IMR-90 (cell line): Measurements from ENCODE around the gene PARD3. TPM values are rescaled to one million over a fixed set of nuclear protein-coding genes. Genes with fewer than 3 reads are reported as not detected.

Experiments
- ATAC-seq: fragments of 200-7000 bp; cut with Tn5 transposase; 2 replicates; pipeline ENCODE4 v1.9.1; 2020; ENCODE audit warnings: low read depth, mild to moderate bottlenecking, moderate library complexity
- BruUV-seq: library from RNA; stranded (reverse); fragments of 400-500 nt; replicated peaks from 2 replicates; lab custom pipeline; 2021; lab: Mats Ljungman, UMichigan
- CTCF ChIA-PET: fragments of 300-600 bp; formaldehyde crosslinking; extraction: SDS; loops from one replicate; lab custom pipeline; 2021; ENCODE audit warnings: antibody characterized with exemption; lab: Yijun Ruan, JAX
- POLR2A ChIA-PET: fragments of 300-600 bp; sonication (Branson Sonifier 250); formaldehyde crosslinking; loops from one replicate; lab custom pipeline; 2022; ENCODE audit warnings: antibody characterized with exemption; ENCODE audit not compliant: unreplicated experiment; lab: Charles Lee
- DNase-seq: peaks from one replicate; pipeline ENCODE4 v3.0.0; 2013
- H2AFZ ChIP-seq: replicated peaks from 2 replicates; pipeline ENCODE3; 2013; ENCODE audit warnings: low read length, mild to moderate bottlenecking; ENCODE audit not compliant: poor library complexity
- H2AK5ac ChIP-seq: 2 replicates; pipeline ENCODE4 v1.6.1; 2013; ENCODE audit warnings: low read depth, low read length, inconsistent platforms
- H2AK9ac ChIP-seq: replicated peaks from 2 replicates; pipeline ENCODE3; 2013; ENCODE audit warnings: mild to moderate bottlenecking, low read depth, low read length, moderate library complexity; ENCODE audit not compliant: poor library complexity
- H2BK120ac ChIP-seq: 2 replicates; pipeline ENCODE4 v1.6.1; 2013; ENCODE audit warnings: low read depth, low read length, inconsistent platforms
- H2BK15ac ChIP-seq: 3 replicates; pipeline ENCODE4 v1.6.1; 2013; ENCODE audit warnings: low read depth, low read length, inconsistent platforms
- H2BK20ac ChIP-seq: 2 replicates; pipeline ENCODE4 v1.6.1; 2013; ENCODE audit warnings: low read depth, mild to moderate bottlenecking, inconsistent platforms, low read length, moderate library complexity
- H2BK5ac ChIP-seq: 2 replicates; pipeline ENCODE4 v1.6.1; 2013; ENCODE audit warnings: mild to moderate bottlenecking, low read depth, low read length, inconsistent platforms; ENCODE audit not compliant: poor library complexity, severe bottlenecking
- H3K14ac ChIP-seq: replicated peaks from 2 replicates; pipeline ENCODE4 v1.6.1; 2013; ENCODE audit warnings: low read depth, low read length, inconsistent platforms
- H3K18ac ChIP-seq: 2 replicates; pipeline ENCODE4 v1.6.1; 2013; ENCODE audit warnings: low read depth, low read length, control low read depth
- H3K23ac ChIP-seq: 2 replicates; pipeline ENCODE4 v1.6.1; 2013; ENCODE audit warnings: low read depth, low read length, inconsistent platforms
- H3K27ac ChIP-seq: 2 replicates; pipeline ENCODE4 v1.5.1; 2013; ENCODE audit warnings: mild to moderate bottlenecking, control low read depth, low read length; ENCODE audit not compliant: insufficient read depth
- H3K27me3 ChIP-seq: 2 replicates; pipeline ENCODE4 v1.6.1; 2013; ENCODE audit warnings: low read length; ENCODE audit not compliant: control insufficient read depth, insufficient read depth
- H3K36me3 ChIP-seq: 2 replicates; pipeline ENCODE4 v1.6.1; 2013; ENCODE audit warnings: low read length, mixed read lengths; ENCODE audit not compliant: control insufficient read depth, insufficient read depth
- H3K4ac ChIP-seq: 2 replicates; pipeline ENCODE4 v1.6.1; 2013; ENCODE audit warnings: low read depth, low read length, inconsistent platforms
- H3K4me1 ChIP-seq: 2 replicates; pipeline ENCODE4 v1.6.1; 2013; ENCODE audit warnings: low read length, mixed read lengths; ENCODE audit not compliant: control insufficient read depth, insufficient read depth
- H3K4me2 ChIP-seq: 2 replicates; pipeline ENCODE4 v1.6.1; 2013; ENCODE audit warnings: low read depth, mild to moderate bottlenecking, control low read depth, low read length, moderate library complexity
- H3K4me3 ChIP-seq: 2 replicates; pipeline ENCODE4 v1.5.1; 2013; ENCODE audit warnings: low read depth, mild to moderate bottlenecking, control low read depth, low read length, moderate library complexity; ENCODE audit not compliant: insufficient read depth
- H3K56ac ChIP-seq: 2 replicates; pipeline ENCODE4 v1.6.1; 2013; ENCODE audit warnings: low read length, inconsistent platforms; ENCODE audit not compliant: insufficient read depth; ENCODE audit errors: extremely low read depth
- H3K79me1 ChIP-seq, 2 experiments: 2 replicates each; pipeline ENCODE4 v1.6.1; 2013; ENCODE audit warnings: low read length in 2 of 2, inconsistent platforms in 1 of 2, low read depth in 1 of 2
- H3K9ac ChIP-seq: 2 replicates; pipeline ENCODE4 v1.6.1; 2013; ENCODE audit warnings: low read depth, low read length, control low read depth
- H3K9me1 ChIP-seq: 2 replicates; pipeline ENCODE4 v1.6.1; 2013; ENCODE audit warnings: low read length, inconsistent platforms; ENCODE audit not compliant: insufficient read depth
- H3K9me3 ChIP-seq: 2 replicates; pipeline ENCODE4 v1.6.1; 2013; ENCODE audit warnings: low read length; ENCODE audit not compliant: control insufficient read depth, insufficient read depth
- H4K20me1 ChIP-seq: 2 replicates; pipeline ENCODE4 v1.6.1; 2013; ENCODE audit warnings: low read length, inconsistent platforms; ENCODE audit not compliant: insufficient read depth
- H4K5ac ChIP-seq: 2 replicates; pipeline ENCODE4 v1.6.1; 2013; ENCODE audit warnings: mild to moderate bottlenecking, low read depth, low read length, control low read depth
- H4K8ac ChIP-seq, 2 experiments: 2 replicates each; pipeline ENCODE4 v1.6.1; 2013; ENCODE audit warnings: low read depth in 2 of 2, low read length in 2 of 2, control low read depth in 1 of 2, inconsistent platforms in 1 of 2
- H4K91ac ChIP-seq: 2 replicates; pipeline ENCODE4 v1.6.1; 2013; ENCODE audit warnings: low read depth, low read length, inconsistent platforms; ENCODE audit not compliant: insufficient read depth
- BHLHE40 ChIP-seq: fragments of 150-350 bp; IDR thresholded peaks from 2 replicates; pipeline ENCODE4 v1.6.1; 2016; ENCODE audit warnings: mild to moderate bottlenecking, low read depth, low read length
- CEBPB ChIP-seq: IDR thresholded peaks from 2 replicates; pipeline ENCODE4 v1.6.1; 2012; ENCODE audit warnings: low read depth, low read length, improper control_type of control experiment
- CHD1 ChIP-seq: IDR thresholded peaks from 2 replicates; pipeline ENCODE4 v1.6.1; 2012; ENCODE audit warnings: low read depth, low read length, improper control_type of control experiment
- FOS ChIP-seq: fragments of 150-350 bp; IDR thresholded peaks from 2 replicates; pipeline ENCODE4 v1.6.1; 2016; ENCODE audit warnings: low read depth, low read length
- MAZ ChIP-seq: IDR thresholded peaks from 2 replicates; pipeline ENCODE4 v1.6.1; 2012; ENCODE audit warnings: low read depth, mild to moderate bottlenecking, low read length, improper control_type of control experiment, moderate library complexity, borderline replicate concordance
- MXI1 ChIP-seq: IDR thresholded peaks from 2 replicates; pipeline ENCODE4 v1.6.1; 2012; ENCODE audit warnings: low read depth, mild to moderate bottlenecking, low read length, moderate library complexity, borderline replicate concordance
- NFE2L2 ChIP-seq: fragments of 150-350 bp; IDR thresholded peaks from 2 replicates; pipeline ENCODE4 v1.6.1; 2016; ENCODE audit warnings: low read depth, mild to moderate bottlenecking, low read length
- POLR2A ChIP-seq: IDR thresholded peaks from 2 replicates; pipeline ENCODE4 v1.6.1; 2012; ENCODE audit warnings: mild to moderate bottlenecking, low read depth, low read length
- RCOR1 ChIP-seq: IDR thresholded peaks from 2 replicates; pipeline ENCODE4 v1.6.1; 2012; ENCODE audit warnings: mild to moderate bottlenecking, low read length, improper control_type of control experiment; ENCODE audit not compliant: insufficient replicate concordance
- RFX5 ChIP-seq: IDR thresholded peaks from 2 replicates; pipeline ENCODE4 v1.8.0; 2012; ENCODE audit warnings: low read depth, mild to moderate bottlenecking, low read length, moderate library complexity
- SMC3 ChIP-seq: fragments of 150-350 bp; IDR thresholded peaks from 2 replicates; pipeline ENCODE4 v1.6.1; 2016; ENCODE audit warnings: low read depth, mild to moderate bottlenecking, antibody characterized with exemption, low read length, moderate library complexity
- WGBS, 2 experiments: methylation state at CpG; one replicate each; pipeline versions ENCODE4 v1.1.5 to v1.1.7; 2013; ENCODE audit warnings: missing lambda C conversion rate in 2 of 2; ENCODE audit not compliant: insufficient read length in 1 of 2; ENCODE audit errors: extremely low coverage in 2 of 2; 5-methylcytosine and 5-hydroxymethylcytosine counted together
- dilution Hi-C: fragments of 300-500 bp; cut with HindIII; formaldehyde crosslinking; loops from one replicate; pipeline ENCODE4 v1.14.3; 2018; ENCODE audit warnings: low sequenced_read_pairs; ENCODE audit not compliant: unreplicated experiment
- in situ Hi-C: fragments of 300-500 bp; cut with MboI; formaldehyde crosslinking; loops from 3 replicates; pipeline ENCODE4 v1.14.3; 2019; ENCODE audit warnings: low sequenced_read_pairs, inconsistent platforms, mixed read lengths
- intact Hi-C: fragments of 100-400 bp; cut with micrococcal nuclease; formaldehyde crosslinking; loops from 2 replicates; pipeline ENCODE4 v1.10.0; 2022
- polyA plus RNA-seq, 3 experiments: library from polyadenylated mRNA; depleted of rRNA; stranded (reverse); fragments of >200 nt; gene quantifications; 2 replicates each; pipeline ENCODE4 v1.2.3, GENCODE V29; 2012; ENCODE audit warnings: low replicate concordance in 1 of 3
- total RNA-seq: library from RNA; depleted of rRNA; stranded (reverse); fragments of >200 nt; gene quantifications from 2 replicates; pipeline ENCODE4 v1.2.3, GENCODE V29; 2012
- TF ChIP-seq, protein P1 (sequence below): fragments of 150-350 bp; IDR thresholded peaks from 2 replicates; pipeline ENCODE4 v1.6.1; 2016; ENCODE audit warnings: low read depth, mild to moderate bottlenecking, low read length, moderate library complexity, borderline replicate concordance
- TF ChIP-seq, protein P2 (sequence below): conservative IDR thresholded peaks from 2 replicates; pipeline ENCODE4 v1.5.1; 2012; ENCODE audit warnings: mild to moderate bottlenecking, low read depth, low read length, improper control_type of control experiment
- TF ChIP-seq, protein P3 (sequence below): fragments of 150-350 bp; IDR thresholded peaks from 2 replicates; pipeline ENCODE4 v1.6.1; 2017; ENCODE audit warnings: mild to moderate bottlenecking, antibody characterized with exemption, low read length, low read depth

The PARD3 gene
- total and polyA plus RNA-seq, 2 of the 4 experiments (the other 2 are of a cell fraction): 14.6 to 37.5 TPM

DNA sequence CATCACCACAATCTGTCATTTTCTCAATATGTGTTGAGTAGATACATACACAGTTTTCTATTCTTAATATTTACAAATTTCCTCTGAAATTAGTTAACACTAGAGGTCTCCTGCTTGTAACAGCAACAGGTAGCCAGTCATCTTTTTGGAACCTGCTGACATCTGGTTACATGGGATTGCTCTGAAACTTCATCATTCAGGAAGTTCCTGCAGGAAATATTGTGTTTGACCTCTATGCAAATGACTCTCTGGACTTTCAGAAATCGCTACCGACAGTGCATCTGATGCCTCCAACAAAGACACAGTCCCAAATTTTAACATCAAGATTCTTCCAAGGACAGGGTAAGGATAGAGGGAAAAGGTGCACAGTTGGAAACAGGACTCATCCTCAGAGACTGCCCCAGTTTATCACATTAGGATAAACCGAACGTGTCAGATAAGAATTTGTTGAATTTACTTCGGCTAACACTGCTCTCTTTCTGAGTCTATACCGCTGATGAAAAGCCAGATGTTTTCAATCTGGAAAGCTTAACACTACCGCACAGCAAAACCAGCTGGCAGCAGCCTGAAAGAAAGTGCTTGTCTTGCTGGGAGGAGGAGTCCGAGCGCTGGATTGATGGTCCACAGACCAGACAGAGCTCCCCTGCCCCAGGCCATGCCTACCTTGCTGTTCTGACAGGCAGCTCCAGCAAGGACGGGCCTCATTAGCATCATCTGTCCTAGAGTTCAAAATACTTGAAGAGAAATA lies 633.4 kb downstream of the PARD3 start:
- Histone ChIP-seq H3K9ac (no peak overlapping the region), H3K27me3 (no peaks in the 10 kb centered on the region), H3K79me1 (no peaks in the 10 kb centered on the region), H3K4me2 (peak overlapping the region; percentile 55), H3K4ac (no peak overlapping the region), H3K4me1 (0 out of 2 replicates have a peak, but pooled peaks cover 1% of the 10 kb centered on the region), H2BK5ac (no peak overlapping the region), H2AK9ac (no peak overlapping the region), H3K56ac (no peak overlapping the region), H2AFZ (no peak overlapping the region), H3K18ac (no peak overlapping the region), H3K27ac (no peak overlapping the region), H3K36me3 (no peaks in the 10 kb centered on the region), H2BK20ac (no peak overlapping the region), H3K14ac (no peak overlapping the region), H4K20me1 (no peaks in the 10 kb centered on the region), H3K4me3 (no peak overlapping the region), H3K9me3 (no peaks in the 10 kb centered on the region), H3K23ac (peak overlapping the region; percentile 39; the same call in 1 of the 2 replicates), H4K8ac (no peak overlapping the region), H4K5ac (no peak overlapping the region), H2AK5ac (no peak overlapping the region), H2BK120ac (0 out of 2 replicates have a peak overlapping the region, but pooled peaks have one; percentile 13), H3K9me1 (no peaks in the 10 kb centered on the region), H2BK15ac (no peak overlapping the region), H4K91ac (no peak overlapping the region)
- ChIA-PET CTCF (interaction anchor here (0.6 kb wide), 1 partner anchor 26 kb away, joined by 5 read pairs; no protein-coding TSS in a partner anchor), POLR2A (no interaction called here)
- WGBS, 2 experiments: no CpG with 5 or more reads among the region's 10 CpGs
- intact Hi-C loops (no loop called here), in situ Hi-C loops (no loop called here), dilution Hi-C loops (no loop called here)
- no peak for TF ChIP-seq CEBPB
- TF ChIP-seq, protein P1, sequence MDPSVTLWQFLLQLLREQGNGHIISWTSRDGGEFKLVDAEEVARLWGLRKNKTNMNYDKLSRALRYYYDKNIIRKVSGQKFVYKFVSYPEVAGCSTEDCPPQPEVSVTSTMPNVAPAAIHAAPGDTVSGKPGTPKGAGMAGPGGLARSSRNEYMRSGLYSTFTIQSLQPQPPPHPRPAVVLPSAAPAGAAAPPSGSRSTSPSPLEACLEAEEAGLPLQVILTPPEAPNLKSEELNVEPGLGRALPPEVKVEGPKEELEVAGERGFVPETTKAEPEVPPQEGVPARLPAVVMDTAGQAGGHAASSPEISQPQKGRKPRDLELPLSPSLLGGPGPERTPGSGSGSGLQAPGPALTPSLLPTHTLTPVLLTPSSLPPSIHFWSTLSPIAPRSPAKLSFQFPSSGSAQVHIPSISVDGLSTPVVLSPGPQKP: no peak
- TF ChIP-seq MXI1: no peak
- TF ChIP-seq CHD1: no peak
- TF ChIP-seq POLR2A: no peak
- no peak for TF ChIP-seq SMC3
- no peak for TF ChIP-seq BHLHE40
- no peak for TF ChIP-seq FOS
- TF ChIP-seq RFX5: no peak
- TF ChIP-seq, protein P2, sequence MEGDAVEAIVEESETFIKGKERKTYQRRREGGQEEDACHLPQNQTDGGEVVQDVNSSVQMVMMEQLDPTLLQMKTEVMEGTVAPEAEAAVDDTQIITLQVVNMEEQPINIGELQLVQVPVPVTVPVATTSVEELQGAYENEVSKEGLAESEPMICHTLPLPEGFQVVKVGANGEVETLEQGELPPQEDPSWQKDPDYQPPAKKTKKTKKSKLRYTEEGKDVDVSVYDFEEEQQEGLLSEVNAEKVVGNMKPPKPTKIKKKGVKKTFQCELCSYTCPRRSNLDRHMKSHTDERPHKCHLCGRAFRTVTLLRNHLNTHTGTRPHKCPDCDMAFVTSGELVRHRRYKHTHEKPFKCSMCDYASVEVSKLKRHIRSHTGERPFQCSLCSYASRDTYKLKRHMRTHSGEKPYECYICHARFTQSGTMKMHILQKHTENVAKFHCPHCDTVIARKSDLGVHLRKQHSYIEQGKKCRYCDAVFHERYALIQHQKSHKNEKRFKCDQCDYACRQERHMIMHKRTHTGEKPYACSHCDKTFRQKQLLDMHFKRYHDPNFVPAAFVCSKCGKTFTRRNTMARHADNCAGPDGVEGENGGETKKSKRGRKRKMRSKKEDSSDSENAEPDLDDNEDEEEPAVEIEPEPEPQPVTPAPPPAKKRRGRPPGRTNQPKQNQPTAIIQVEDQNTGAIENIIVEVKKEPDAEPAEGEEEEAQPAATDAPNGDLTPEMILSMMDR: no peak
- TF ChIP-seq MAZ: no peak
- TF ChIP-seq RCOR1: no peak
- TF ChIP-seq NFE2L2: no peak
- TF ChIP-seq, protein P3, sequence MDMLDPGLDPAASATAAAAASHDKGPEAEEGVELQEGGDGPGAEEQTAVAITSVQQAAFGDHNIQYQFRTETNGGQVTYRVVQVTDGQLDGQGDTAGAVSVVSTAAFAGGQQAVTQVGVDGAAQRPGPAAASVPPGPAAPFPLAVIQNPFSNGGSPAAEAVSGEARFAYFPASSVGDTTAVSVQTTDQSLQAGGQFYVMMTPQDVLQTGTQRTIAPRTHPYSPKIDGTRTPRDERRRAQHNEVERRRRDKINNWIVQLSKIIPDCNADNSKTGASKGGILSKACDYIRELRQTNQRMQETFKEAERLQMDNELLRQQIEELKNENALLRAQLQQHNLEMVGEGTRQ: no peak
- ATAC-seq (peak; percentile 87), DNase-seq (peak; percentile 70)
- BruUV-seq: no TSS peak
